Sigmoid colon (tissue), 4 donors: ENCODE results near the gene ZC2HC1B.

Source experiments
- EP300 ChIP-seq, 4 donors: sonication (generic); formaldehyde crosslinking; IDR thresholded peaks; one replicate each; pipeline ENCODE4 v1.6.1; 2017; ENCODE audit warnings: antibody characterized with exemption in 4 of 4
- POLR2A ChIP-seq, 2 donors: fragments of 450-650 bp; IDR thresholded peaks; one replicate each; pipeline ENCODE4 v1.6.1; 2016; ENCODE audit warnings: antibody characterized with exemption in 2 of 2, mild to moderate bottlenecking in 2 of 2, moderate library complexity in 2 of 2
- POLR2AphosphoS5 ChIP-seq, 4 donors: sonication (generic); formaldehyde crosslinking; IDR thresholded peaks; one replicate each; pipeline ENCODE4 v1.6.1; 2017; ENCODE audit warnings: antibody characterized with exemption in 4 of 4
- TF ChIP-seq, protein P1 (sequence below), 4 experiments: fragments of 450-650 bp in 3 of 4; fragments of 200-600 bp in 1 of 4; IDR thresholded peaks; one replicate each; pipeline ENCODE4 v1.5.1; 2016 to 2019; ENCODE audit warnings: antibody characterized with exemption in 4 of 4, mild to moderate bottlenecking in 3 of 4, moderate library complexity in 2 of 4

DNA sequence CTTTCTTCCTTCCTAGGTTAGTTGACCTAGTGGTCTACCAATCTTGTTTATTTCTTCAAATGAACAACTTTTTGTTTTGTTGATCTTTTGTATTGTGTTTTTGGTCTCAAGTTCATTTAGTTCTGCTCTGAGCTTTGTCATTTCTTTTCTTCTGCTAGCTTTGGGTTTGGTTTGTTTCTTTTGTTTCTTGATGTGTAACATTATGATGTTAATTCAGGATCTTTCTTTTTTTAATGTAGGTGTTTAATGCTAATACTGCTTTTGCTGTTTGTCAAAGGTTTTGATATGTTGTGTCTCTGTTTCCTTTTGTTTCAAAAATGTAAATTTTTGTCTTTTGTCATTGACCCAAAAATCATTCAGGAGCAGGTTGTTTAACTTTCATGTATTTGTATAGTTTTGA lies 65.7 kb downstream of the ZC2HC1B start:
- TF ChIP-seq POLR2A (IDR thresholded peaks at IDR 0.05), result no peak
- TF ChIP-seq, protein P1, sequence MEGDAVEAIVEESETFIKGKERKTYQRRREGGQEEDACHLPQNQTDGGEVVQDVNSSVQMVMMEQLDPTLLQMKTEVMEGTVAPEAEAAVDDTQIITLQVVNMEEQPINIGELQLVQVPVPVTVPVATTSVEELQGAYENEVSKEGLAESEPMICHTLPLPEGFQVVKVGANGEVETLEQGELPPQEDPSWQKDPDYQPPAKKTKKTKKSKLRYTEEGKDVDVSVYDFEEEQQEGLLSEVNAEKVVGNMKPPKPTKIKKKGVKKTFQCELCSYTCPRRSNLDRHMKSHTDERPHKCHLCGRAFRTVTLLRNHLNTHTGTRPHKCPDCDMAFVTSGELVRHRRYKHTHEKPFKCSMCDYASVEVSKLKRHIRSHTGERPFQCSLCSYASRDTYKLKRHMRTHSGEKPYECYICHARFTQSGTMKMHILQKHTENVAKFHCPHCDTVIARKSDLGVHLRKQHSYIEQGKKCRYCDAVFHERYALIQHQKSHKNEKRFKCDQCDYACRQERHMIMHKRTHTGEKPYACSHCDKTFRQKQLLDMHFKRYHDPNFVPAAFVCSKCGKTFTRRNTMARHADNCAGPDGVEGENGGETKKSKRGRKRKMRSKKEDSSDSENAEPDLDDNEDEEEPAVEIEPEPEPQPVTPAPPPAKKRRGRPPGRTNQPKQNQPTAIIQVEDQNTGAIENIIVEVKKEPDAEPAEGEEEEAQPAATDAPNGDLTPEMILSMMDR (IDR thresholded peaks at IDR 0.05), result no peak
- no peak for TF ChIP-seq POLR2AphosphoS5 (IDR thresholded peaks at IDR 0.05)
- TF ChIP-seq EP300 (IDR thresholded peaks at IDR 0.05), result no peak
